ENCODE measurements around the gene AFAP1L2.

- no peak for TF ChIP-seq EP300 (IDR thresholded peaks at IDR 0.05)
- TF ChIP-seq, protein P1, sequence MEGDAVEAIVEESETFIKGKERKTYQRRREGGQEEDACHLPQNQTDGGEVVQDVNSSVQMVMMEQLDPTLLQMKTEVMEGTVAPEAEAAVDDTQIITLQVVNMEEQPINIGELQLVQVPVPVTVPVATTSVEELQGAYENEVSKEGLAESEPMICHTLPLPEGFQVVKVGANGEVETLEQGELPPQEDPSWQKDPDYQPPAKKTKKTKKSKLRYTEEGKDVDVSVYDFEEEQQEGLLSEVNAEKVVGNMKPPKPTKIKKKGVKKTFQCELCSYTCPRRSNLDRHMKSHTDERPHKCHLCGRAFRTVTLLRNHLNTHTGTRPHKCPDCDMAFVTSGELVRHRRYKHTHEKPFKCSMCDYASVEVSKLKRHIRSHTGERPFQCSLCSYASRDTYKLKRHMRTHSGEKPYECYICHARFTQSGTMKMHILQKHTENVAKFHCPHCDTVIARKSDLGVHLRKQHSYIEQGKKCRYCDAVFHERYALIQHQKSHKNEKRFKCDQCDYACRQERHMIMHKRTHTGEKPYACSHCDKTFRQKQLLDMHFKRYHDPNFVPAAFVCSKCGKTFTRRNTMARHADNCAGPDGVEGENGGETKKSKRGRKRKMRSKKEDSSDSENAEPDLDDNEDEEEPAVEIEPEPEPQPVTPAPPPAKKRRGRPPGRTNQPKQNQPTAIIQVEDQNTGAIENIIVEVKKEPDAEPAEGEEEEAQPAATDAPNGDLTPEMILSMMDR (IDR thresholded peaks at IDR 0.05), result no peak
Observed at GRCh38 chr10:114402233-114402632, 2.1 kb downstream of the AFAP1L2 start.

Data from stomach (tissue), 4 donors.